Measurements from ENCODE around the gene ZC3H12C. TPM values are rescaled to one million over a fixed set of nuclear protein-coding genes. Genes with fewer than 3 reads are reported as not detected.

The ZC3H12C gene
- total RNA-seq, 3 donors from 2014 or later: 15.9 to 28.7 (median 21.5) TPM

GRCh38 chr11:110074499-110074898, 18.7 kb upstream of the ZC3H12C start:
- no peaks in the 10 kb centered on the region for H3K36me3 ChIP-seq (ENCODE audit: low read depth)
- peaks cover 23% of the 10 kb centered on the region for H3K4me1 ChIP-seq (ENCODE audit: low read depth)
- no peak overlapping the region for H3K4me3 ChIP-seq
- intact Hi-C loops (cut with DNase I, micrococcal nuclease): no loop called here
- TF ChIP-seq CTCF (IDR thresholded peaks at IDR 0.05): no peak
- DNase-seq (no peak), ATAC-seq (no peak)
- peaks cover 4% of the 10 kb centered on the region for H3K9me3 ChIP-seq

- DNase-seq: peak in 1 of 3 donors; percentile 28
- no peak for ATAC-seq
- intact Hi-C loops (cut with DNase I, micrococcal nuclease): no loop called here
These were observed 17.9 kb upstream of the ZC3H12C start for GRCh38 chr11:110075105-110075846.

GRCh38 chr11:110075847-110076208, 17.4 kb upstream of the ZC3H12C start:
- DNase-seq (no peak), ATAC-seq (no peak)
- H3K9me3 ChIP-seq: peaks cover 4% of the 10 kb centered on the region
- H3K4me3 ChIP-seq: no peak overlapping the region
- H3K4me1 ChIP-seq (ENCODE audit: low read depth): peaks cover 23% of the 10 kb centered on the region
- no peak for TF ChIP-seq CTCF (IDR thresholded peaks at IDR 0.05)
- intact Hi-C loops (cut with DNase I, micrococcal nuclease): no loop called here
- H3K36me3 ChIP-seq (ENCODE audit: low read depth): no peaks in the 10 kb centered on the region

More at GRCh38 chr11:110075105-110075846, 17.9 kb upstream of the ZC3H12C start:
- Histone ChIP-seq H3K4me1 (ENCODE audit: low read depth) (peaks cover 23% of the 10 kb centered on the region), H3K9me3 (peaks cover 4% of the 10 kb centered on the region), H3K36me3 (ENCODE audit: low read depth) (no peaks in the 10 kb centered on the region), H3K4me3 (no peak overlapping the region)
- TF ChIP-seq CTCF (IDR thresholded peaks at IDR 0.05): no peak

GRCh38 chr11:110076371-110076965, 16.7 kb upstream of the ZC3H12C start:
- Histone ChIP-seq H3K36me3 (ENCODE audit: low read depth) (no peaks in the 10 kb centered on the region), H3K4me3 (no peak overlapping the region), H3K4me1 (ENCODE audit: low read depth) (peaks cover 23% of the 10 kb centered on the region), H3K9me3 (peaks cover 4% of the 10 kb centered on the region)
- intact Hi-C loops (cut with DNase I, micrococcal nuclease): no loop called here
- DNase-seq: peak; percentile 50 to 80 (median 53)
- no peak for TF ChIP-seq CTCF (IDR thresholded peaks at IDR 0.05)
- peak; percentile 89 for ATAC-seq

- H3K4me1 ChIP-seq (ENCODE audit: low read depth): peaks cover 23% of the 10 kb centered on the region
- intact Hi-C loops (cut with DNase I, micrococcal nuclease): no loop called here
- ATAC-seq: peak; percentile 82
- no peak overlapping the region for H3K4me3 ChIP-seq
- H3K9me3 ChIP-seq: peaks cover 4% of the 10 kb centered on the region
- H3K36me3 ChIP-seq (ENCODE audit: low read depth): no peaks in the 10 kb centered on the region
- peak in 1 of 3 donors; percentile 38 for DNase-seq
- no peak for TF ChIP-seq CTCF (IDR thresholded peaks at IDR 0.05)
These were observed 15.8 kb upstream of the ZC3H12C start for GRCh38 chr11:110077346-110077745.

Measured in mucosa of descending colon (tissue), 3 donors.